SJSA1 (cell line): ENCODE measurements around the gene KREMEN1. TPM values are rescaled to one million over a fixed set of nuclear protein-coding genes. Genes with fewer than 3 reads are reported as not detected.

ENCODE experiments used
- total RNA-seq: library from RNA; depleted of rRNA; stranded (reverse); fragments of >200 nt; shearing (Covaris generic); gene quantifications from 2 replicates; pipeline ENCODE4 v1.2.3, GENCODE V29; 2014; rRNA removed

The KREMEN1 gene
- total RNA-seq, 1 experiment from 2014 or later, result 10.1 TPM

Other genes starting within 250 kb of the KREMEN1 start
- 3.2 and 6.0 TPM in 2 replicates for gene ZNRF3, start 189.5 kb upstream of the KREMEN1 start, total RNA-seq
- gene C22orf31, start 11.2 kb upstream of the KREMEN1 start, total RNA-seq, result not detected in 2 replicates
- 45.6 and 78.9 TPM in 2 replicates for gene EMID1, start 132.9 kb downstream of the KREMEN1 start, total RNA-seq
- 26.5 and 34.6 TPM in 2 replicates for gene RHBDD3, start 194.9 kb downstream of the KREMEN1 start, total RNA-seq
- 200 and 297 TPM in 2 replicates for gene EWSR1, start 195.2 kb downstream of the KREMEN1 start, total RNA-seq
- gene GAS2L1, start 233.6 kb downstream of the KREMEN1 start, total RNA-seq, result 10.4 and 12.5 TPM in 2 replicates
- not detected in 2 replicates for gene RASL10A, start 242.7 kb downstream of the KREMEN1 start, total RNA-seq